ENCODE measurements around the gene CDX2.

Gene CDX2

DNA sequence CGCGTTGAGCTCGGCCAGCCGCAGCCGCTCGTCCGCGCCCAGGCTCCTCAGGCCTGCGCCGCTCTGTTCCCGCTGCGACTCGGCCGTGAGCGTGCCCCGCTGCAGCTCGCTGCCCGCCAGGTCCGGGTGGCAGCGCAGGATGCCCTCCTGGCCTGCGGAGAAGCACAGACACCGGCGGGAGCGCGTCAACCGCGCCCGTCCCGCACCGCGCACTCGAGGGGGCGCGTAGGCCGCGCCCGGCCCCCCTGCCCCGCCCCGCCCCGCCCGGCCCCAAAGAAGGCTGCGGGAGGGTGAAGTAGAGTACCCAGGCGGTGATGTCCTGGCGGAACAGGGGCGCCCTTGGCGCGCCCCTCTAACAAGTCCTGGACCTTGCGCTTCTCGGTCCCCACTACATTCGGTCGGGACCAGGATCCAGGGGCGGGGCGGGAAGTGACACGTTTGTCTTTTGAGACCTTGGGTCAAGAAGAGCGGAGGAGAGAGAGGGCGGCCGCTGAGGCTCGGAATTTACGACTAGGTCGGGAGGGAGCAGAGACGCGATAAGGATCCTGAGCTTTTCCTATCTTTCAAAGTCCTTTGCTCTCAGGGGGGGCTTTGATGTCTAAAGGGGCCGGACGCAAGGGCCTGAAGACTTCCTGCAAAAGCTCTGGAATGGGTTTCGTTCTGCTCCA, 9.3 kb upstream of the CDX2 start:
- DNase-seq: no peak

DNA sequence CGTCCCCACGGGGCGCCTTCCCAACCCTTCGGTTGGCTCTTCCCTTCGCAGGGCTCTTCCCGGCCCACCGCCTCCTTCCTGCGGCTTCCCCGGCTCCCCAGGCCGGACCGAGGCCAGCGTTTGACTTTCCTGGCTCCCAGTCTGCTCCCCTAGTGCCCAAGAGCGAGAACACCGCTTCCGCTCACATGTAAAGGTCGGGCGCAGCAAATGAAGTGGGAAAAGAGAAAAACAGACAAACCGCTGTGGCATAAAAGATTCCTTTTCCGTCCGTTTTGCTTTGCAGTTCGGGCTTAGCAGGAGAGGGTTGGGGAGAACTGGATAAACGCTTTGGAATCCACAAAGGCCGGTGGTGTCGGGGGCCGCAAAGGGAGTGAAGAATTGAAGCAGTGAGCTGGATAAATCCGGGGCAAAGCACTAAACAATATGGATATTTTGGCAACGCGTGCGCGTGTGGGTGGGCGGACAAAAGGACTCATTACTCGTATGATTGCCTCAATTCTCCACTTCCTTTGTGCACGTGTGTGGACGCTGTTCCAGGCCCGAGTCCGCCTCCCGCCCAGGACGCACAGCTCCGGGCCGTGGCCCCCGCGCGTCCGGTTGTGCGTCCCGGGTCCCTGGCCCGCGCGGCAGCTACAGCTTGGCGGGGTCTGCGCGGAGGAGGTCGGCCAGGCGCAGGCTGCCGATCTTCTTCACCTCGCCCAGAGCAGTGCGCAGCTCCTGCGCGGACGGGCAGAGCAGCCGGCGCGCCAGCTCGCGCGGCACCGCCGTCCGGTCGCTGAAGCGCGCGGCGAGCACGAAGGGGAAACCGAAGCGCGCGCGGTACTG, 8.6 kb upstream of the CDX2 start:
- DNase-seq: no peak

DNA sequence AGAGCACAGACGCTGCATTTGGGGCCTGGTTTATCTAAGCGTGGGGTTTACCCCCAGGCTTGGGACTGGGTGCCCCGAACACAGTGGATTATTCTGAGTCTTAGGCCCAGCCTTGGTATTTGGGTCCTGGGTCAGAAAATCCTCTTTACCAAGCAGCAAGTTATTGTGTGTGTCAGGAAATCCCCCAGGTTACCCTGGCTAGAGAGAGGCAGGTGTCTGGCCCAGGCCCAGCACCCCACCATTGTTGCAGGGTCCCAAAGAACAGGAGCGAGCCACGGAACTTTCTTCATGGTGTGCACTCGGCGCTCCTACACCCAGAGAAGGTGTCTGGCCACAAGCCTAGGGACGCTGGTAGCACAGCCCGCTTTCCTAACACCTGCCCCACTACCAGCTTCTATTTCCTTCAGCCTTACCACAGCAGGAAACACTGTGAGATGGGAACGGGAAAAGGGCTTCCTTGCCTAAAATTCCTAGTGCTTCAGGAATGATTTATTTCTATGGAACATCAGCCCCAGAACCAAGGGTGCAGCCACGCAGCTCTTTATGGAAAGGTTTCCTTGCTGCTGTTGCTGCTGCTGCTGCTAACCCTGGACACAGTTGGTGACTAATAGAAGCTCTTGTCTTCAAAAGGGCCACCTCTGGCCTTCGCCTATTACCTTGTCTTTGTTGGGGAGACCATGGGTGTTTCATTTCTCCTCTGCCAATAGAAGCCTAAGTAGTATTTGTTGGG, 7.4 kb upstream of the CDX2 start:
- no peak for DNase-seq

DNA sequence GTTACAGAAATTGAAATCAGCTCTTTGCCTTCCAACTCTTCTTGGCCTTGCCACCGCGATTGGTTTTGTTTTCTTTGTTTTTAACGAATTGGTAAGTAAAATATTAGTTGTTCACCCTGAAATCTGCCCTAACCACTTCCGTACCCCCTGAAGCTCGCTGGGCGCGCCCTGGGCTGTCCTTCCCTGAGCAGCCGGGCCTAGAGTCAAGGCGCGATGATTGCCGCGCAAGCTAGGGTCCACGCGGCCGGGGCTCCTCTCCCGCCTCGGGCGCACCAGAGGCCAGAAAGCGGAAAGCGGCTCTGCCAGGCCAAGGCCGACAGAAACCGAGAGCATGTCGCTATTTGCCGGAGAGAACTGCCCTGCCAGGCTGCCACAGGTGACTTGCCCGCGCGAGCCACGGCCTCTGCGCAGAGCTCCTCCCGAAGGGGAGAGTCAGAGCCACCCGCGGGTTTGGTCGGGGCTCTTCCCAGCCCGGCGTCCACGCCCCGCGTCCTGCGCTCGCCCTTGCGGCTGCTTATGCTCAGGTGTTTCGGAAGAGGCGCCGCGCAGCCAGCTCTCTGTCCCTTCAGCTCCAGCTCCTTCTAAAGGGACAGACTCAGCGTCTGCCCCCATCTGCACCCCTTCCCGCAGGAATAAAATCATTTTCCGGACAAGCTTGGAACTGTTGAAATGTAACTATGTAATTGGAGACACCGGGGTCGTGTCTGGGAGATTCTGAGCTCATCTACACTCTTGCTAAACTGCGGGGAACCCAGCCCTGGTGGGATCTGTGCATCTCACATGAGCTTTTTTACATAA, 6.6 kb upstream of the CDX2 start:
- DNase-seq: no peak

DNA sequence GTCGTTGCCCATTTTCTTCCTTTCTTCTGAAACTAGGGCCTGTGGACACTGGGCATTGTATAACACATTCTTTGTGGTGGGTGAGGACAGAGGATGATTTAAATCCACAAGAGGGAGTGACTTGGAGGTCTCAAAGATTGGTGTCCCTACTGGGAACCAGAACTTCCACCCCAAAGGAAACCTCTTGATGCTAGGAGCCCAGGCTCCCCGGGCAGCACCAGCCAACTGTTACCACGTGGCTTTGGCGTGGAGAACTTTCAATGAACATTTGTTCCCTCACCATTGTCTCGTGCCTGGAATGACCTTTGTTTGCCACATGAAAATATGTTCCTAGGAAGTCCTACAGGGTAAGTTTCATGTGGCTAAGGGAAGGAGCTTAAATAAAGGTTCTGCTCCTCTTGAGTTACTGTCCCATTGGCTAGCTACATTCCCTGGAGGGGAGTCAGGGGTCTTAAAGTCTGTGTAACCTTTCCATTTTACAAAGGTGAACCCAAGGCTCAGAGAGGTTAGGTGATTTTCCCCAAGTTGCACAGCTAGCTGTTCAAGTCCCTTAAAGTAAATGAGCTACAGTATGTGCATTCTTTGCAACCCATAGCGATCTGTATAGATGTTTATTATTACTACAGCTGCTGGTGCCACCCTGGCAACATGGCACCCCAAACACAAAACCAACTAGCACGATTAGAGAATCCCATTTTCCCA, 5.0 kb upstream of the CDX2 start:
- DNase-seq: no peak

DNA sequence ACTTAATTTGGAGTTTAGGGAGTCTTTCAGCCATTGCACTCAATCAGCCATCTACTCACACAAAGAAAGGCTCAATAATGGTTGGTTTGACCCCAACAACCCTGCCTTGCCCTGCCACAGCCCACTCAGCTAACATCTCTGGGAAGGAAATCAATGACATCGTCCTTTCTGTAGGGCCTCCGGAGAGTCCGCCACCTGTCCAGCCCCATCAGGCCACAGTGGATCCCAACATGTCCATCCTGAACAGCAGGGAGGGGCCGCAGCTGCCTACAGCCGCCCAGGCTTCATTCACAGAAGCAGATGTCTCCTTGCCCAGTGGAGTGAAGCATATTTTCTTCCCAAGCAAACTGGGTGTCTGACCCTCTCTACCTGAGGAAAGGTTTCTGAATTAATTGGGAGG, 4.2 kb upstream of the CDX2 start:
- no peak for DNase-seq

DNA sequence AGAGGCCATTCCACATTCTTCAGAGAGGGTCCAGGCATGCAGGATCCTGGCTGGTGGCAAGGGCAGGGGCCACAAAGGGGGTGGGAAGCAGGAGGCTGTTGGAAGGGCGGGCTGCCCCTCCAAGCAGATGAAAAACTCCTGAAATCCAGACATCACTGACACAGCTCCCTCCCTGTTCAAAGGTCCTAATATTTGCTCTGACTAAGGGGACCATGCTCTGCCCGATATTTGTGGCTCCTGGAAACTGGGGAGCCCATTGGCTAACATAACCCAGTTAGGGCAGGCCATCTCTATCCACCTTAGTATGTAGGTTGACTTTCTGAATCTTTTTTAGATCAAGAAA, 3.3 kb upstream of the CDX2 start:
- DNase-seq: no peak

DNA sequence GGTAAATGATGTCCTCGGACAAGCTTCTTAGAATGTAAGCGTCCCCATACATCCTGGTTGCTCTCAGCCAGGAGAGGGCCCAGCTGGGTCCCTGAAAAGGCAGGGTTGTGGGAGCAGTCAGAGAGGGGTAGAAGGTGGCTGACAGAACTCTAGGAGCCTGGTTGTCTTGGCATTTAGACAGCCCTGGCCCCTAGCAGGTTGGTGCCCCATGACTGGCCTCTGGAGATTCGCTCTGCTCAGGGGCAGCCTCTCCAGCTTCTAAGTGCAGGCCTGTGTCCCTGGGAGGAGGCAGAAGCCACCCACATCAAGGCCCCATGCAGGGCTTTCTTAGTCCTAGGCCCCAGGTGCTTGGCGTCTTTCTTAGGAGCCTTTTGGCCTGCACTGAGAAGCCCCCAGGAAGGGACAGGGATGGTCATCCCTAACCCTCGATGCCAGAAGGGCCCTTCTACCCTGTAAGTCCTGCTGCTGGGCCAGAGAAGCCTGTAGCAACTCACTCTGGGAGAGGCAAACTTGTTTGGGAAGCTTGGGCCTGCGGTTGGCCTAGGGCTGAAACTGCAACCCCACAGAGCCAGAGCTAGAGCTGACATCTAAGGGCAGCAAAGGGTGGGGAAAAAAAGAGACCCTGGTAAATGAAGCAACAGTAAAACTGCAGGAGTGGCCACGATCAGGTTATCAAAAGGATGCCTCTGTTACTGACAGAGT, 2.8 kb upstream of the CDX2 start:
- no peak for DNase-seq

DNA sequence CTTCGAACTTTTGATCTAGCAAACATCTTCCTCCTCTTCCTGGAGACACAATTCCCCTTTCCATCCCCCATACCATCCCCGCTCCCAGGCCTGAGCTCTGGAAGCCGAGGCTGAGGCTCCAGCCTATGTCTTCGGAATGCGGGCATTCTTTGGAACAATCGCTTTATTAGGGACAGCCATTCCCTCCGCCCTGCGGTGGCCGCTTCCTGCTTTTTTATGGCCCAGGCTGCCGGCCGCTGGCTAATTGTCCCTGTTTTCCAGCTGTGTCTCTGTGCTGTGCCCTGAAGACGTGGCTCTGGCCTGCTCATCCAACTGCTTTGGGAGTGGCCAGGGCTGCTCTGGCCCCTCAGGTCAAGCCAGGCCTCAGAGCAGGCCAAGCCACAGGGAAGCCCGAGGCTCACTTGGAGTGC, 2.1 kb upstream of the CDX2 start:
- DNase-seq: no peak

DNA sequence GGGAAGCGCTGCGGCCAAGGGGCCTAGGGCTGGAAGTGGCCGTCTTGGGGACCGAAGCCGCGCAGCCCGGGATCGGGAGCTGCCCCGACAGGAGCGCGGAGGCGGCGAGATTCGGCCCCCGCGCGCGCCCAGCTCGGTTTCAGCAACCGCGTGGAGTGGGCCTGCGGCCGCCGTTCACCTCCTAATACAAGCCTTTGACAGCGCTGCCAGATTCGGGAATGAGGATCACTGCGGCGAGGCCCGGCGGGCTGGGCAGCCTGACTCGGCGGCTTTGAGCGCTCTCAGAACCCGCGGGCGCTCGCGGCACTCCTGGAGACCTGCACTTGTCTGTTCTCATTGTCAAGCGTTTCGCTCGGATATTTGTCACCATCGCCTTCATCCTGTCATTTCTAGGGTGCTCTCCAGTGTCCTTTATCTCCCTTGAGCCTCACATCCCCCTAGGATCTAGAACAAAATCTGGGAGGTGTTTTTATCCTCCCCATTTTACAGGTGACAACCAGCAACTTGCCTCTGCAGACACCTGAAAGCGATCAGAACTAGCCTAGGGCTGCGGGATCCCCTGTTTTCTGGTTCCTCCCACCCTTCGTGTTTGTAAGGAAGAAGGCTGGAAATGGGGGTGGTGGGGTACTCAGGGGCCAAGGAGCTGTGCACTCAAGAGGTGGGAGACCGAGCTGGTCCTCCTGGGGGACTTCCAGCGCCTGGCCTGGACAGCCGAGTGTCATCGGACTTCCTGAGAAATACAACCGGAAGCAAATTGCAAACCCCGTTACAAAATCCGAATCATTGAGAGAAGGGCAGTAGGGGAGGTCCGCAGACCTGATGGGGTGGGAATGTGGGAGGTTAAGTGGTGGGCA, 1.5 kb upstream of the CDX2 start:
- no peak for DNase-seq

DNA sequence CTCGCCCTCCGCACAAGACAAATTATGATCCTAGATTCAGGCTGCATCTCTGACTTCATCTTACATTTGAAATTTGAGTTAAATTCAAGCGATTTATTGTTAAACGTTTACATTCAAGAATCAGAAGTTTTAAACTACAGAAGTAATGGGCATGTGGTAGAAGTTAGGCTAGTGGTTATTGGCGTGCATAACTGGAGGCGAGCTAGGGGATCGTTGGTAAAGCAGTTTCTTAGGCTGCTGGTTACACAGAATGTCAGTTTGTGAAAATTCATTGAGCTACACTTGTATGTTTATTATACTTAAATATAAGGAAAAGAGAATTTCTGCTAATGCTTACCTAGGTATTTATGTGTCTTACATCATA, 733 bp upstream of the CDX2 start:
- DNase-seq: no peak

DNA sequence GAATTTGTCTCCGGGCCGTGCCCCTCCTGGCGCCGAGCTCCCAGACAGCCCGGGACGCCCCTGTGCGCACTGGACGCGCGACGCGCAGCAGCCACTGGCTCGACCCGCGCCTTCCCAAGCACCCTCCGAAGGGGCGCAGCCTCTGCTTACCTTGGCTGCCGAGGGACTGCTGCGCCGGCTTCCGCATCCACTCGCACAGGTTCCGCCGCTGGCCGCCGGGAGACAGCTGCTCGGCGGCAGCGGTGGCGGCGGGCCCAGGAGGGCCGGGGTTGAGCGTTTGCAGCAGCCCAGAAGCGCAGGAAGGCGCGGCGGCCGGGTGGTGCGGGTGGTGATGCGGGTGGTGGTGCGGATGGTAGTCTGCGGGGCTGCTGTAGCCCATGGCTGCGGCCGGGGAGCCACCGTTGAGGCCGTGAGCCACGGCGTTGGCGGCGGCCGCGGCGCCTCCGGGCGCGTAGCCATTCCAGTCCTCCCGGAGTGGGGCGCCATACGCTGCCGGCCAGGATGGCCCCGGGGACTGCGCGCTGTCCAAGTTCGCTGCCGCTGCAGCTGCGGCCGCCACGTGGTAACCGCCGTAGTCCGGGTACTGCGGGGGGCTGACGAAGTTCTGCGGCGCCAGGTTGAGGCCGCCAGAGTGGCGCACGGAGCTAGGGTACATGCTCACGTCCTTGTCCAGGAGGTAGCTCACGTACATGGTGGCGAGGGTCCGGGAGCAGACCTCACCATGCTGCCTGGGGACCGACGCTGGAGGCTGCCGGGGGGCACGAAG, 616 bp downstream of the CDX2 start:
- DNase-seq: no peak

DNA sequence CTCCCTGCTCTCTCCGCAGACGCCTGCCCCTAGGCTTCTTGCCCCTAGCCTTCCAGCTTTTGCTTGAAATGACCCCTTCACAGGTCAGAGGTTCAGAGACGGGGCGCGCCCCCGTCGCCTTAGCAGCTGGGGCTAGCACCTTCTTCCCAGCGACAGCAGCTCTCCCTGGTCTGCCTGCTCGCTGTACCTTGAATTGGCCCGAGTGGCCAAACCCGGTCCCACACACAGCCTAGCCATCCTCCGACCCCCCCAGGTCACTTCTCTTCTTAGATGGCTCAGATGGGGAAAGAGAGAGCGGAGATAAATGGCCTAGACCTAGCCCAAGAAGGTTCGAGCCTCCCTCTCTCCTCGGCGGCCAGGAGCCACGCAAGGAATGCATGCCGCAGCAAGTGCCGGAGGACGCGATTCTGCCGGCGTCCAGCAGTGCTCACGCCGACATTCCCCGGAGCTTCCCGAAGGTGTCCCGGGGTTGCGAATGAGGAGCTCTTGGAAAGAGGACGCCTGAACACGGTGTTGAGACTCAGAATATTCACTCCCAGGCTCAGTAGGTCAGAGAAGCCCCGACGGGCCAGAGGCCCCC, 1.3 kb downstream of the CDX2 start:
- no peak for DNase-seq

DNA sequence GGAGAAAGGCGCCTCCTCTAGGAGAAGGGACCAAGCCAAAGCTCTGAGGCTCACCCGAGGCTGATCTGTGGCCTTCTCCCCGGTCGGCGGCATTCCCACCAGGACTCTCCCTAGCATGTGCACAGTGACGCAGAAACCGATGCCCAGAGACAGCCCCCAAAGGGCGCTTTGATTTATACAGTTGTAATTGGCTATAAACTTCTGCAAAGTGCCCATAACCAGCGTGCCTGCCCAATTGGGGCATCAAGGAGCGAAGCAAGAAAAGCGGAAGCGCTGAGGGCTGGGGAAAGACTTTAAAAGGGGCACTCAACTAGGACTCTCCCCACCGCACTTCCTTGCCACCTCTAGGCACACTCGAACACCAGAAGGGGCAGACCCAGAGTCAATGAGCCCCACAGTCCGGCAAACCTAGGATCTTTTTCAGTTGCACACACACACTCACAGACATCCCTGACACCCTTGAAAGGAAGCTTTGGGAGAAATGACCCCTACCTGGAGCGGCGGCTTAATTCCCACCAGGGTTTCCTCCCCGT, 1.8 kb downstream of the CDX2 start:
- no peak for DNase-seq

DNA sequence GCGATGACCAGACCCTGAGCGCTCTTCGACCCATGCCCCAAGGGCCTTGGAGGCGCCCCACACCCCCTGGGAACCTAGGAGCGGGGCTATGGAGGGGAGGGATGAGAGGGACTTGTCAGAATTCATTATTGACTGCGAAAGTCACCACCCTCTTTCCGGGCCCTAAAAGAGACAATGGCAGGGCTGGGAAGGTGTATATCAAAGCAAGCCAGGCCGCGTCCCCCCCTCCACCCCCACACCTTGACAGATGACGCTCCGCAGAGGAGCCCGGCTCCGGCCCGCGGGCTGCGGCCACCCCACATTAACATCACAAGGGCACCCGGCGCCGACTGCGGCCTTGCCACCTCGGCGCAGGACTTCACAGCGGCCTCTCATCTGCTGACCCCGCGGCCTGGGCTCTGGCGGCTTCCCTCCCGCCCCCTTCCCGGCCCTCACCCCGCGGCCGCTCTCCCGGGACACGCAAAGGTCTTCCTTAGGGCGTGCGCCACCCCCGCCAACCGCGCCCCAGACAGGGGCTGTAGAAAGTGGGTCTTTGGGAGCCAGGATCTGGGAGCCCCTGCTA, 2.4 kb downstream of the CDX2 start:
- DNase-seq: no peak

DNA sequence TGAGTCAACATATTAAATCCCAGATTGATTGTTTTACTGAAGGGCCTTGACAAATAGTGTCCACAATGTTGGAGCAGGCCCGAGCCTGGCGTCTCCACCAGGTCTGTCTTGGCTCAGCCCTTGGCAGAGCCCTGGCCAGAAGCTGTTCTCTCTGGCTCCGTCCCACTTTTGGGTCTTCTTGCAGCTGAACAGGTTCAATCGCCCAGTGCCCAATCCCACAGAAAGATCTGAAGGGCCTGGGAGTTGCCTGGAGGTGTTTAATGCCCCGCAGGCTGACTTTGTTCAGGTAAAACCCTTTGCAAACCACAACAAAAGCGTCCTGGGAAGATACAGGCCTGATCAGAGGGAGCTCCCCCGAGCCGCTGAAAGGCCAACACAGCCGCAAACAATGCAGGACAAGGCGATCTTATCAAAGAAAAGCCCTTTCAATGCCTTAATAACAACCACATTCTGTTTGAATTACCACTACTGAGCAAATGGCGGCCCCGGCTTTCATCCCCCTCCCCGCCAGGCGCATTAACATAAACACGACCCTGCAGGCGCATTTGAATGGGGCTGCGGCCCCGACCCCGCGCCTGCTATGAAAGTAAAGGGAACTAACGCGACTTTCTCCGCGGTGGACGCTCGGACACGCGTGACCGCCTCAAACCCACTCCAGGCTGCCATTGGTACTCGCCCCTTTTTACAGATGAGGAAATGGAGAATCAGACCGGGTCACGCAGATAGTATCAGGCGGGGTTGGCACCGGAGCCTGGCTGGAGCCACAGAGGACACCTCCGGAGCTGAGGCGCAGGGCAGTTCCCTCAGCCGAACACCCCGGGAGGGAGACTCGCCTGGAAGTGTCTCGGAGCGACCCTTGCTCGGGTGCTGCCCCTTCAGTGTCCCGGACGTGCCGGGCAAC, 3.1 kb downstream of the CDX2 start:
- no peak for DNase-seq

DNA sequence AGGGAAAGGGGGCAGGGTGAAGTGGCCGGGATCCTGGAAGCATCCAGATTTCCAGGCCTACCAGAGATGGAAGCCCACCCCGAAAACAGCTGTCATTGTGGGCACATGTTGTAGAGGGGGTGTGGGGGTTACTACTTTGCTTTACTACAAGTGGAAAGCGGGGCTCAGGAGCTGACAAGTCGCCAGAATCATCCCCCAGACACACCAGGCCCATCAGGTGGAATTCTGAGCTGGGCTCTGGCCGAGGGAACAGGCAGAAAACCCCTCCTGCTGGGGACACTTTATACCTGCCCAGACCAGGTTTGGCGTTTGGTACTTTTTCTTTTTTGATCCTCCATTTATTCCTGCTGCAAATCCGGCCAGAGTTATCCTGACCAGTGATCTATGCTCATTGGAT, 3.8 kb downstream of the CDX2 start:
- no peak for DNase-seq

DNA sequence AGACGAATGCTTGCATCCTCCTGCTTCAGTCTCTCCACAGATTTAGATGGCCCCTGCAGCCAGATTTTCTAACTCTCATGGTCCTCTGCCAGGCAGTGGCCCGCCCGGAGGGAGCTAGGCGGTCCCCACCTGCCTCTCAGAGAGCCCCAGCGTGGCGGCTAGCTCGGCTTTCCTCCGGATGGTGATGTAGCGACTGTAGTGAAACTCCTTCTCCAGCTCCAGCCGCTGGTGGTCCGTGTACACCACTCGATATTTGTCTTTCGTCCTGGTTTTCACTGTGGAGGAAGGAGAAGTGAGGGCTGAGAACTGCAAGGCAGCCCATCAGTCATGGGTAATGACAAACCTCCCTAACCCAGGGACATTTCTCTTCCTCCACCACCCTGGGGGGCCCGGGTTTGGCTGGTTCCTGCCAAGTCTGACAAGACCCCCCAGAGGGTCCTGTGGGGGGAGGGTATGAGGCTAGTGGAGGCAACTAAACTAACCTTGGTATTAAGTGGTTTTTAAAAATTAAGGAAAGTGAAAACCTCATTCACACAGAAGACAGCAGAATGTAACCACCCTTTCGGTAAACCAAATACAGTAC, 4.3 kb downstream of the CDX2 start:
- no peak for DNase-seq
